GM18907 (cell line): ENCODE data around the gene COX10.
"Not testable (repeated sequence)": the region's sequence is repeated elsewhere in the genome, so short reads cannot be mapped to it uniquely, and the experiment has no call there.

ENCODE experiments used
- ATAC-seq: cut with Tn5 transposase; IDR thresholded peaks from one replicate; pipeline ENCODE4 v1.9.1; 2021; ENCODE audit warnings: mild to moderate bottlenecking, moderate library complexity; ENCODE audit not compliant: unreplicated experiment

Gene COX10

GRCh38 chr17:14202388-14203166, 133.3 kb downstream of the COX10 start:
- no peak for ATAC-seq

- no peak for ATAC-seq
Measured at GRCh38 chr17:14203388-14203787, 134.1 kb downstream of the COX10 start.

- no peak for ATAC-seq
Measured at GRCh38 chr17:14204084-14204483, 134.8 kb downstream of the COX10 start.

- ATAC-seq, result no peak
Measured at GRCh38 chr17:14204546-14204945, 135.2 kb downstream of the COX10 start.

- no peak for ATAC-seq
Measured at GRCh38 chr17:14205380-14205779, 136.1 kb downstream of the COX10 start.

GRCh38 chr17:14205992-14206461, 136.7 kb downstream of the COX10 start:
- no peak for ATAC-seq

- ATAC-seq, result no peak
Measured at GRCh38 chr17:14206891-14207290, 137.6 kb downstream of the COX10 start.

GRCh38 chr17:14207791-14208190, 138.5 kb downstream of the COX10 start:
- ATAC-seq, result no peak

- no peak for ATAC-seq
Measured at GRCh38 chr17:14209215-14209614, 139.9 kb downstream of the COX10 start.

GRCh38 chr17:14211246-14211645, 141.9 kb downstream of the COX10 start:
- ATAC-seq, result no peak

GRCh38 chr17:14211801-14212200, 142.5 kb downstream of the COX10 start:
- ATAC-seq, result no peak

GRCh38 chr17:14212401-14212800, 143.1 kb downstream of the COX10 start:
- no peak for ATAC-seq

GRCh38 chr17:14214271-14214670, 145.0 kb downstream of the COX10 start:
- ATAC-seq, result no peak

GRCh38 chr17:14222611-14223010, 153.3 kb downstream of the COX10 start:
- ATAC-seq, result no peak

- no peak for ATAC-seq
Measured at GRCh38 chr17:14225254-14225980, 156.1 kb downstream of the COX10 start.

- ATAC-seq, result no peak
Measured at GRCh38 chr17:14227052-14227451, 157.7 kb downstream of the COX10 start.

- no peak for ATAC-seq
Measured at GRCh38 chr17:14228903-14229302, 159.6 kb downstream of the COX10 start.

- not testable (repeated sequence) for ATAC-seq
Measured at GRCh38 chr17:14231187-14231586, 161.9 kb downstream of the COX10 start.

GRCh38 chr17:14235047-14235446, 165.7 kb downstream of the COX10 start:
- ATAC-seq, result not testable (repeated sequence)

- ATAC-seq, result not testable (repeated sequence)
Measured at GRCh38 chr17:14236032-14236431, 166.7 kb downstream of the COX10 start.

- not testable (repeated sequence) for ATAC-seq
Measured at GRCh38 chr17:14236762-14237161, 167.5 kb downstream of the COX10 start, which contains the start of gene CDRT15. Gene CDRT15, minus strand, starts transcription at chr17:14236862. Its CDS starts 29 bp downstream, at chr17:14236833.

GRCh38 chr17:14239271-14239670, 170.0 kb downstream of the COX10 start:
- ATAC-seq, result not testable (repeated sequence)
